AG04449 (cell line): ENCODE measurements around the gene NINJ1.

Experiments used
- CTCF ChIA-PET: fragments of 350-600 bp; formaldehyde crosslinking; extraction: SDS; loops from one replicate; lab custom pipeline; 2021; ENCODE audit warnings: antibody characterized with exemption; lab: Yijun Ruan, JAX
- POLR2A ChIA-PET: fragments of 400-600, 350-600 bp; formaldehyde crosslinking; extraction: SDS; loops from one replicate; lab custom pipeline; 2020; ENCODE audit warnings: antibody characterized with exemption, inconsistent platforms; lab: Yijun Ruan, JAX
- DNase-seq: peaks from one replicate; pipeline ENCODE4 v3.0.0-alpha.2; 2010; ENCODE audit warnings: low read depth, low spot score
- H3K4me3 ChIP-seq: 2 replicates; pipeline ENCODE4 v1.5.1; 2011; ENCODE audit warnings: low read depth, mild to moderate bottlenecking, control low read depth, low read length
- CTCF ChIP-seq: IDR thresholded peaks from one replicate; pipeline ENCODE4 v1.5.1; 2011; ENCODE audit warnings: mild to moderate bottlenecking, moderate library complexity, low read length, control low read depth, inconsistent platforms; ENCODE audit not compliant: insufficient read depth; ENCODE audit errors: missing control alignments

Gene NINJ1

GRCh38 chr9:93128011-93128714, 5.9 kb downstream of the NINJ1 start:
- TF ChIP-seq CTCF = no peak
- POLR2A ChIA-PET = interaction anchor here (1.0 kb wide), 1 partner anchor 33 kb away, joined by 4 read pairs; the partner anchor contains the start of gene CARD19
- CTCF ChIA-PET = interaction anchor here (1.1 kb wide), 1 partner anchor 19 kb away, joined by 6 read pairs; no protein-coding TSS in a partner anchor
- no peak overlapping the region for H3K4me3 ChIP-seq
- no peak for DNase-seq

GRCh38 chr9:93127395-93127911, 6.6 kb downstream of the NINJ1 start:
- DNase-seq = no peak
- POLR2A ChIA-PET = interaction anchor here (0.5 kb wide), 1 partner anchor 520 kb away, joined by 3 read pairs; no protein-coding TSS in a partner anchor

GRCh38 chr9:93126825-93127368, 7.2 kb downstream of the NINJ1 start:
- ChIA-PET CTCF (interaction anchor here (1.1 kb wide), 1 partner anchor 18 kb away, joined by 3 read pairs; no protein-coding TSS in a partner anchor), POLR2A (interaction anchor here (0.5 kb wide), 1 partner anchor 521 kb away, joined by 3 read pairs; no protein-coding TSS in a partner anchor)
- no peak for DNase-seq
- no peak for TF ChIP-seq CTCF
- no peak overlapping the region for H3K4me3 ChIP-seq

More at GRCh38 chr9:93127395-93127911, 6.6 kb downstream of the NINJ1 start:
- no peak overlapping the region for H3K4me3 ChIP-seq
- CTCF ChIA-PET = interaction anchor here (1.1 kb wide), 1 partner anchor 18 kb away, joined by 3 read pairs; no protein-coding TSS in a partner anchor
- TF ChIP-seq CTCF = no peak

GRCh38 chr9:93126151-93126781, 7.8 kb downstream of the NINJ1 start:
- no peak for TF ChIP-seq CTCF
- no peak for DNase-seq
- H3K4me3 ChIP-seq = no peak overlapping the region
- ChIA-PET CTCF (interaction anchor here (1.1 to 1.4 kb wide), 2 partner anchors 17 kb away, joined by 3 to 7 read pairs; no protein-coding TSS in a partner anchor), POLR2A (no interaction called here)

GRCh38 chr9:93125331-93125894, 8.6 kb downstream of the NINJ1 start:
- CTCF ChIA-PET = interaction anchor here (1.4 to 1.7 kb wide), 2 partner anchors 16 to 17 kb away, joined by 7 read pairs; no protein-coding TSS in a partner anchor
- DNase-seq = no peak
- TF ChIP-seq CTCF = no peak
- no peak overlapping the region for H3K4me3 ChIP-seq
- POLR2A ChIA-PET = no interaction called here
